ENCODE data around the gene PEX11G.

DNA sequence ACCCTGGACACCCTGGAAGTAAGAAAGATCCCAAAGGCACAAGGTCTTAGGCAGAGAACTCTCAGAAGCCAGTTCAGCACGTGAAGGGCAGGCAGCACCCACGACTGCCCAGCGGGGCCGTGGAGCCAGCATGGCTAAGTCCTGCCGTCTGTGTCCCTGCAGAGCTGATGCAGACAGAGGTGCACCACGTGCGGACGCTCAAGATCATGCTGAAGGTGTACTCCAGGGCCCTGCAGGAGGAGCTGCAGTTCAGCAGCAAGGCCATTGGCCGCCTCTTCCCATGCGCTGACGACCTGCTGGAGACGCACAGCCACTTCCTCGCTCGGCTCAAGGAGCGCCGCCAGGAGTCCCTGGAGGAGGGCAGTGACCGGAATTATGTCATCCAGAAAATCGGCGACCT is 44.8 kb downstream of the PEX11G start:
- TF ChIP-seq POLR2AphosphoS5 (IDR thresholded peaks at IDR 0.05), result no peak
- TF ChIP-seq, protein P1, sequence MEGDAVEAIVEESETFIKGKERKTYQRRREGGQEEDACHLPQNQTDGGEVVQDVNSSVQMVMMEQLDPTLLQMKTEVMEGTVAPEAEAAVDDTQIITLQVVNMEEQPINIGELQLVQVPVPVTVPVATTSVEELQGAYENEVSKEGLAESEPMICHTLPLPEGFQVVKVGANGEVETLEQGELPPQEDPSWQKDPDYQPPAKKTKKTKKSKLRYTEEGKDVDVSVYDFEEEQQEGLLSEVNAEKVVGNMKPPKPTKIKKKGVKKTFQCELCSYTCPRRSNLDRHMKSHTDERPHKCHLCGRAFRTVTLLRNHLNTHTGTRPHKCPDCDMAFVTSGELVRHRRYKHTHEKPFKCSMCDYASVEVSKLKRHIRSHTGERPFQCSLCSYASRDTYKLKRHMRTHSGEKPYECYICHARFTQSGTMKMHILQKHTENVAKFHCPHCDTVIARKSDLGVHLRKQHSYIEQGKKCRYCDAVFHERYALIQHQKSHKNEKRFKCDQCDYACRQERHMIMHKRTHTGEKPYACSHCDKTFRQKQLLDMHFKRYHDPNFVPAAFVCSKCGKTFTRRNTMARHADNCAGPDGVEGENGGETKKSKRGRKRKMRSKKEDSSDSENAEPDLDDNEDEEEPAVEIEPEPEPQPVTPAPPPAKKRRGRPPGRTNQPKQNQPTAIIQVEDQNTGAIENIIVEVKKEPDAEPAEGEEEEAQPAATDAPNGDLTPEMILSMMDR (IDR thresholded peaks at IDR 0.05), result no peak
- no peak for TF ChIP-seq POLR2A (IDR thresholded peaks at IDR 0.05)
